ENCODE measurements around the gene SENP5. TPM values are rescaled to one million over a fixed set of nuclear protein-coding genes. Genes with fewer than 3 reads are reported as not detected.

The SENP5 gene
- total RNA-seq, 1 experiment from 2014 or later: 30.4 TPM

GRCh38 chr3:196903740-196904139 lies 36.0 kb downstream of the SENP5 start:
- Histone ChIP-seq H3K4me1 (ENCODE audit: insufficient read depth, low read length) (no peaks in the 10 kb centered on the region), H2BK5ac (ENCODE audit: insufficient read length, low read length) (no peak overlapping the region), H4K8ac (replicated peaks; ENCODE audit: insufficient read length, low read depth, low read length) (no peak overlapping the region), H3K14ac (ENCODE audit: insufficient read depth, low read length) (no peak overlapping the region), H4K20me1 (ENCODE audit: control insufficient read depth, insufficient read depth, insufficient read length) (no peaks in the 10 kb centered on the region), H3K23me2 (ENCODE audit: insufficient read length, low read depth, low read length, poor library complexity, severe bottlenecking) (no peaks in the 10 kb centered on the region), H4K5ac (ENCODE audit: insufficient read length, low read depth, low read length) (no peak overlapping the region), H3K4ac (ENCODE audit: low read depth, low read length) (no peak overlapping the region), H3K27me3 (ENCODE audit: insufficient read depth, low read length) (no peaks in the 10 kb centered on the region), H3K56ac (ENCODE audit: insufficient read length, low read depth, low read length) (no peak overlapping the region), H2BK120ac (ENCODE audit: low read depth, low read length, poor library complexity, severe bottlenecking) (no peak overlapping the region), H3K27ac (ENCODE audit: insufficient read length, low read depth, low read length) (no peak overlapping the region), H3T11ph (ENCODE audit: low read length) (no peak overlapping the region), H2BK15ac (ENCODE audit: low read depth, low read length) (no peak overlapping the region), H3K79me1 (ENCODE audit: insufficient read depth, low read depth, low read length, poor library complexity, severe bottlenecking) (no peaks in the 10 kb centered on the region), H3K9ac (ENCODE audit: extremely low read depth, insufficient read length, low read length) (no peak overlapping the region), H3K18ac (ENCODE audit: insufficient read length, low read depth, low read length) (no peak overlapping the region), H4K91ac (ENCODE audit: insufficient read length, low read depth, low read length) (no peak overlapping the region), H3K4me2 (ENCODE audit: insufficient read depth, insufficient read length, low read length) (no peak overlapping the region), H2BK12ac (ENCODE audit: insufficient read length, low read depth, low read length) (no peak overlapping the region), H3K23ac (ENCODE audit: insufficient read length, low read depth, low read length) (no peak overlapping the region), H2BK20ac (ENCODE audit: low read depth, low read length, poor library complexity, severe bottlenecking) (no peak overlapping the region), H3K79me2 (ENCODE audit: insufficient read depth, low read length) (no peaks in the 10 kb centered on the region), H2AFZ (ENCODE audit: low read length) (no peak overlapping the region), H3K9me3 (ENCODE audit: control insufficient read depth, low read depth, low read length) (no peaks in the 10 kb centered on the region), H2AK5ac (ENCODE audit: insufficient read length, low read length) (no peak overlapping the region)
- Mint-ChIP-seq H3K36me3 (ENCODE audit: insufficient read depth in 1 of 3, low read depth in 3 of 3) (peaks cover 23 to 65% (median 60%) of the 10 kb centered on the region in 3 experiments; a peak in 6 of 7 replicates), H3K27me3 (ENCODE audit: low read depth) (no peaks in the 10 kb centered on the region; the same call in 1 of the 2 replicates), H3K9me3 (no peaks in the 10 kb centered on the region), H3K27ac (no peak overlapping the region), H3K4me1 (no peaks in the 10 kb centered on the region), H3K4me3 (no peak overlapping the region)
- DNase-seq: no peak
- TF ChIP-seq CTCF (conservative IDR thresholded peaks at IDR 0.05): no peak
- WGBS (ENCODE audit: extremely low coverage, insufficient read length, low lambda C conversion rate): no CpG with 5 or more reads among the region's 2 CpGs

All from H9 (cell line).